GM18517 (cell line): Measurements from ENCODE around the gene ENTPD5.

Experiments
- ATAC-seq: cut with Tn5 transposase; IDR thresholded peaks from one replicate; pipeline ENCODE4 v1.9.1; 2021; ENCODE audit warnings: mild to moderate bottlenecking, moderate library complexity; ENCODE audit not compliant: unreplicated experiment

Gene ENTPD5, protein sequence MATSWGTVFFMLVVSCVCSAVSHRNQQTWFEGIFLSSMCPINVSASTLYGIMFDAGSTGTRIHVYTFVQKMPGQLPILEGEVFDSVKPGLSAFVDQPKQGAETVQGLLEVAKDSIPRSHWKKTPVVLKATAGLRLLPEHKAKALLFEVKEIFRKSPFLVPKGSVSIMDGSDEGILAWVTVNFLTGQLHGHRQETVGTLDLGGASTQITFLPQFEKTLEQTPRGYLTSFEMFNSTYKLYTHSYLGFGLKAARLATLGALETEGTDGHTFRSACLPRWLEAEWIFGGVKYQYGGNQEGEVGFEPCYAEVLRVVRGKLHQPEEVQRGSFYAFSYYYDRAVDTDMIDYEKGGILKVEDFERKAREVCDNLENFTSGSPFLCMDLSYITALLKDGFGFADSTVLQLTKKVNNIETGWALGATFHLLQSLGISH

DNA sequence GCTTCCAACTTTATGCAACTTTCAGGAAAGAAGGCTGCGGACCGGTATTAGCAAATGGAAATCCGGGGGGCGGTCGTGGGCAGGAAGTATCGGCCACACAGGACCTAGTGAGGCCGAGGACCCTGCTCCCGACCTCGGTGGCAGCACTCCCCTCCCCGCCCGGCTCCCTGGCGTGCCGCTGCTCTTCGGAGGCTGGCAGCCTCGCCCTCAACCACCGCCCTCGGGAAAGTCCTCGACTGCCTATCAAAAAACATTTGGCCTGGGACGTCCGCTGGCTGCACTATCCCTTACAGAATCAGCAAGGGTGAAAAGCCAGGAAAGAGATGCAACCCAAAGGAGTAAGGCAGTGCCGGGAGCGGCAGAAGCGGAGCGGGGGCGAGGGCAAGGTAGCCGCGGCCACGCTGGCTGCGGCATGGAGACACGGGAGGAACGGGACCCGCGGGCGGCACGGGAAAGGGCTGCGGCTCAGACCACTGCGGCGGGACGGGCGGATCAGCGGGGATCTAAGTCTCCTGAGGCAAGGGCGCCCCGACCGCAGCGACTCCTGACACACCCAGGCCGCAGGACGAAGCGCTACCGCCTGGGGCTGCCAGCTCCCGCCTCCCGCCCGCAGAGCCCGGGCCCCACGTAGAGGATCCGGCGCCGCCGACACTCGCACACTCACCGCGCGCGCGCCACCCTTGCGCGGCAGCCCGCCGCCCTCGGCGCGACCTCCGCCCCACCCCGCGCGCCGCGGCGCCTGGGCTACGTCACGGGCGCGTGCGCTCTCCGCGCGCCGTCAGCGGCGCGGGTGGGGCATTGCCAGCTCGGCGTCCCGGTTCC lies at the start of gene ENTPD5, which contains the start of gene BBOF1:
Gene ENTPD5 (minus strand): TSS at position 703 of the 822 bp plus-strand sequence. CDS start 31,186 bp downstream, outside the sequence.
Gene BBOF1 (plus strand): TSS at position 764 of the 822 bp plus-strand sequence. CDS start 130 bp downstream, outside the sequence.
- ATAC-seq = peak; percentile 78

DNA sequence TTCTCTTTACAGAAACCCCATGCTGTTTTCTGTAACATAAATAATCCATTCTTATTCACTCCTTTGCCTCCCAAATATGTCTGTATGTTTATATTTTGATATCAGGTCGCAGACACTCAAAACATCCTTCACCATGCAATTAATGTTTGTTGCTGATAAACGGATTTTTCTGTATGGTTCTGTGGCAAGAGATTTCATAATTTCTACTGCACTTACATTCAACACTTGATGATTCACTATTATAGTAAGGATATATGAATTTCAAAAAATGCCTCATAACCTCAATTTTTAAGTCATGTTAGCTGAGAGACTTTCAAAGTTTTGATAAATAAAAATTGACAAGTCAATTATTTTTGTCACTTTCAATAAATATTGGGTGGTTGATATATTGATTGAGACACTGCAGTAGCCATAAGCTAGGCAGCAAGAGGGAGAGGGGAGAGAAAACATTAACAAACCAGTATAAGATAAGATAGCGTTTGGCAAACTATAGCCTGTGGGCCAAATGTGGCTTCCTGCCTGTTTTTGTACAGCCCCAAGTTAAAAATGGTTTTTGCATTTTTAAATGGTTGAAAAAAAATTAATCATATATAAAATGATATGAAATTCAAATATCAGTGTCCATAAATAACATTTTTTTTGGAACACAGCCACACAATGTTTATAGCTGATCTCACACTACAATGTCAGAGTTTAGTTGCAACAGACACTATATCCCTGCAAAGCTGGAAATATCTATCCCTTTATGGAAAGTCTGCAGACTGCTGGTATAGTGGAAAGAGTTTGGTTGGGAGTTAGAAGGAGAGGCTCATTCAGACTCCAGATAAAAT lies 46.9 kb upstream of the ENTPD5 start:
- ATAC-seq = no peak

DNA sequence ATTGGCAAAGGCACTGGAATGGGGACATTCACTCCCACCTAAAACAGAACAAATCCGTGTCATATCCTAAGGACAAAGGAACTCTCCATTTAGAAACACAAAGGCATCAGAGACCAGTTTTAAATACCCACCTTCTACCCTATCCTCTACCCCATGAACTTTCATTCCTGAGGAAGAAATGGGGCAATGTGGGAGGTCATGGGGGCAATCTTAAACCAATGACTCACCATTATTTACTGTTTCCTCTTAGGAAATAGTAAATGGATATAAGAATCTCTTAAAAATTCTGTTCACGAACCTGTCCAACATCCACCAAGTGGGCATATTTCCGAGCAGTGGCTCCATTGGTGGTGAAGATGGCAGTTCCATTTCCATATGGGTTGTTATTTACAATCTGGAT lies 45.8 kb upstream of the ENTPD5 start:
- no peak for ATAC-seq

DNA sequence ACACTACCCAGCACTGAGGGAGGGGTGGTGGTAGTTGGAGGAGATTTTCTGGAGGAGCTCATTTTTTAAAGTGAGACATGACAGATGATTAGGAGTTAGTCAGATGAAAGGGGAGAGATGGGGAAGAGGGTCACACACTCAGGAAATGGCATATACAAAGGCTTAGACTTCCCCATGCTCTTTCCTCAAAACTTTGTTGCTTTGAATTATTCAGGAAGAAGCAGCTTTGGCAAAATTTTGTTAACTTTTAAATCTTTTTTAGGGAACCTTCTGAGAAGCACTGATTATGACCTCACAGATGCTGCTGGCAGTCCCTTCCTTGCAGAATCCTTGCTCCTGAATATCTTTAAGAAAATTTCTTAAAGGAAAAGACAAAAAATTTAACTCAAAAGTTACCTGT lies 45.3 kb upstream of the ENTPD5 start:
- no peak for ATAC-seq

DNA sequence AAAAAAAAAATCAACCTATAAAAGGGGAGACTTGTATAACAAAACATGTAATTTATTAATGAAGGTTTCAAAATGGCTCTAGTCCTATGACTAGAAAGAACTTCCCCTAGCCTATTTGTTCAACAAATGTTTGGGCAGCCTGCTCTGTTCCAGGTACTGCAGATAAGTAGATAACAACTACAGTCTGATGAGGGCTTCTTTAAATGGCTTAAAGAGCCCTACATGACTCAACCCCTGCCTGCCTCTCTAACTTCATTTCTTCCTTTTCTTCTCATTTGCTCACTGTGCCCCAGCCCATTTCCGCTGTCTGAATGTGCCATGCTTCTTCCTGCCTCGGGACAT lies 43.7 kb upstream of the ENTPD5 start:
- ATAC-seq = no peak

DNA sequence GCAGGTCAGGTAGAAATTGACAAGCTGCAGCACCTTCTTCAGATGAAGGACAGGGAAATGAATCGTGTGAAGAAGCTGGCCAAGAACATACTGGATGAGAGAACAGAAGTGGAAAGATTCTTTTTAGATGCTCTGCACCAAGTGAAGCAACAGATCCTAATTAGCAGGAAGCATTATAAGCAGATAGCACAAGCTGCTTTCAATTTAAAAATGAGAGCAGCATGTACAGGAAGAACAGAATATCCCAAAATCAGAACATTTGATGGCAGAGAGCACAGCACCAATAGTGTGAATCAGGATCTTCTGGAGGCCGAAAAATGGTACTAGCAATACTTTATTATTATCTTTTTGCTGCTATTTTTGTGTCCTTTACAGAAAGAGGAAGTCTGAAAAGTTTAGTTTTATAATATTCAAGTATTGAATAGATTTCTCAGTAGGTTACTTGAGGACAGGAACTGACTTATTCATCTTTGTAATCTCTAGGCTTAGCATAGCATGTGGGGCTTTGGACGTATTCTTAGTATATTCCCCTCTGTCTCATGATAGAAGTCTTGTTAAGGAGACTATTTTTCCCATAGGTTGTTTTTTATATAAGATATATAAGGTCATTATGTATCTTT lies 30.9 kb upstream of the ENTPD5 start:
- no peak for ATAC-seq

DNA sequence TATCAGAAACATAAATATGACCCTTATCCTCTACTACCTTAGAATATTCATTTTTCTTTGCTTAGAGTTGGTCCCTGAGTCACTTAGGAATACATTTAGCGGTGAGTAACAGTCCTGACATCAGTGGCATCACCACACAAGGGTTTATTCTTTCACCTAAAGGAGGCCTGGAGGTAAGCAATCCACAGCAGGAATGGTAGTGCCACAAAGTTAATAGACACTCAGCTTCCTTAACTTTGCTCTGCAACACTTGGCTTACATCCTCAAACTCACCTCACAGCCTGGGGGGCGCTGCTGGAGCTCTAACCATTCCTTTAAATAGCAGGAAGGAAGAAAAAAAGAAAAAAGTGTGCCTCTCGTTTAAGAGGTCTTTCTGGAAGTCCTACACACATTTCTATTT lies 29.2 kb upstream of the ENTPD5 start:
- ATAC-seq = no peak

DNA sequence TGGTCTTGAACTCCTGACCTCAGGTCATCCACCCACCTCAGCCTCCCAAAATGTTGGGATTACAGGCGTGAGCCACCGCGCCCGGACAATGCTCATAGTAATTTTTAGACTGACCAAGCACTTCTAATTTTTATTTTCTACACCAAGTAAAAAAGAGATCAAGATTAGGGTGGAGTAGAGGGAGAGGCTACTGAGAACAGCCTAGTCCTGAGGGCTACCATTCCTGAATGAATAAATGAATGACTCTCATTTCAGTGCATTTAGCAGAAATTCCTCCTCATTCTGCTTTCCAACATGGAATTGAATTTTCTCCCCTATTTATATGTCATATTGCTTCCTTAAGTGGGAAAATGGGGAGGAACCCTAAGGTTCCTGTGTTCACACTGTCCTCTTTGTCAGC lies 26.4 kb upstream of the ENTPD5 start:
- no peak for ATAC-seq

DNA sequence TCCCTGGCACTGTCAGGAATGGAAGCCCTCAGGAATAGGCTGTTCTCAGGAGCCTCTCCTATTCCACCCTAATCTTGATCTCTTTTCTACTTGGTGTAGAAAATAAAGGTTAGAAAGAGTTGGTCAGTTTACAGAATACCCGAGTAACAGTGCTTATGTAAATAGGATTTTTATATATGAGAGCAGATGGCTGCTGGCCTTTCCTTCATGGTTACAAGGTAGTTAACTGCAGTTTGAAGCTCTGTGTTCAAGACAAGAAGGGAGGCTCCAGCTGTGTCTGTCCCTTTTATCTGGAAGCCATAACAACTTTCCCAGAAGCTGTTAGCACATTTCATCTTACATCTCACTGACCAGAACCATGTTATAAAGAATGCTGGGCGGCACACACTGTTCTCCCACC lies 23.2 kb upstream of the ENTPD5 start:
- no peak for ATAC-seq

DNA sequence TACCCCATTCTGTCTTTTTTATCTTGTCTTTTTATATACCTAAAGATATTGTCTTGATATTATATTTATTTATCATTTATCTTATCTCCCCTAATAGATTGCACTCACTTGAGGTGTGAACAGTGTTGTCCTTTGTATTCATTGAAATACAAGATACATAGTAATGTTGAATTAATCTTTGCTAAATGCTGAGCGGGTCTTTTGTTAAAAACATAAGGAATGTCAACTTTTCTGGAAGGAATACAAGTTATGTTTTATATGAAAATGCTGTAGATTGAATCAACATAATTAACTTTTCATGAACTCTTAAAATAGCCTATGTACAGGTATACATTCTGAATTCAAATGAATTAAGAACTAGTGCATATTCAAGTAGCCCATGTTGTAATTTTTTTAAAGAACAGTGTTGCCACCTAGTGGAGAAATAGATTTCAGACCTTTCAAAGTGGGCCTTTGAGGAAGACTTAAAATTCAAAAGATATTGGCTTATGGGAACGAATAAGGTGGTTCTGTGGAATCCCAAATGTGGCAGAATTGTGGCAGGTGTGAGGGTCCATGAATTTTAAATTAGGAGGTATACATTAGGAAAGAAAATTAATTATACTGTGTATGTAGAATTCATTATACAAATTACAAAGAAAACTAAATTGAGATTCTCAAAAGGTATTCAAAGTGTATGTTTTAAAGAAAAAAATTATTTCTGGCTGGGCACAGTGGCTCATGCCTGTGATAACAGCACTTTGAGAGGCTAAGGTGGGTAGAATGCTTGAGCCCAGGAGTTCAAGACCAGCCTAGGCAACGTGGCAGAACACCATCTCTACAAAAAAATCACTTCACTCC lies 19.2 kb upstream of the ENTPD5 start:
- ATAC-seq = no peak

DNA sequence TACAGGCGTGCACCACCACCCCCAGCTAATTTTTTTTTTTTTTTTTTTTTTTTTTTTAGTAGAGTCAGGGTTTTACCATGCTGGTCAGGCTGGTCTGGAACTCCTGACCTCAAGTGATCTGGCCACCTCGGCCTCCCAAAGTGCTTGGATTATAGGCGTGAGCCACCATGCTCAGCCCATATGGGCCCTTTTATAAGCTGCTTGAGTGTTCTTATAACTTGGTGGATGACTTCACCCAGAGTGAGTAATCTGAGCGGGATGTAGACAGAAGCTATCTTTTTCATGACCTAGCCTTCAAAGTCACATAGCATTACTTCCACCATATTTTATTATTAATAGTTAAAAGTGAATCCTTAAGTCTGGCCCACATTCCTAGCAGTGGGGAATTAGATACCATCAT lies 16.5 kb upstream of the ENTPD5 start:
- no peak for ATAC-seq

DNA sequence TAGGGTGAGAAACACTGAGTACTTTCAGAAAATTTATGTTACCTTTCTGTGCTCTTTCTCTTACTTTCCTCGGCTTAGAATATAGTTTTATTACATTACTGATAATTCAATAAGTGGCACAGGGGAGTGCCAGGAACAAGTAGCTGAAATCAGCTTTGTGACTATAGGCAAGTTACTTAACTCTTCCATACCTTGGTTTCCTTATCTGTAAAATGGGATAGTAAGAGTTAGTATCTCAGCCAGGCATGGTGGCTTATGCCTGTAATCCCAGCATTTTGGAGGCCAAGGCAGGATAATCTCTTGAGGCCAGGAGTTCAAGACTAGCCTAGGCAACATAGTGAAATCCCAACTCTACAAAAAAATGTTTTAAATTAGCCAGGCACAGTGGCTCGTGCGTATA lies 15.5 kb upstream of the ENTPD5 start:
- ATAC-seq = no peak

DNA sequence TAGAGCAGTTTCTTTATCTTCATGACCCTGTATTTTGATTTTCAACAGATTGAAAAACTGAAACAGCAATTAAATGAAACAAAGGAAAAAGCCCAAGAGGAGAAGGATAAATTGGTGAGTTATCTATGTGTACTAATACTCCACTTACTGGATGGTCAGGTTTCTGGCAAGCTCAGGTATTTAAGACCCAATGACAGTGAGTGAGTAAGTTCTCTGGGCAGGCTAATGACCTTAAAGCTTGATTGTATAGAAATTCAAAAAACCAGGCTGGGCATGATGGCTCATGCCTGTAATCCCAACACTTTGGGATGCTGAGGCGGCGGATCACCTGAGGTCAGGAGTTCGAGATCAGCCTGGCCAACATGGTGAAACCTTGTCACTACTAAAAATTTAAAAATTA lies 10.0 kb upstream of the ENTPD5 start:
- ATAC-seq = no peak

DNA sequence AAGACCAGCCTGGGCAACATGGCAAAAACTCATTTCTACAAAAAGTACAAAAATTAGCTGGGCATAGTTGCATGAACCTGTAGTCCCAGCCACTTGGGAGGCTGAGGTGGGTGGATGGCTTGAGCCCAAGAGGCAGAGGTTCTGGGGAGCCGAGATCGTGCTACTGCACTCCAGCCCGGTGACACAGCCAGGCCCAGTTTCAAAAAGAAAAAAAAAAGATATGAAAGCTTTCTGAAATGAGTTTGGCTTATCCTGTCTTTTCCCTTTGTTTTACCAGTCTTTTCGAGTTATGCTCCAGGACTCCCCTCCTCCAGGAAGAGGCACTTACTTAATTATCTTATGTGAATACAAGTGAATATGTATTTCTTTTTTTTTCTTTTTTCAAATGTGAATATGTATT lies 3.3 kb upstream of the ENTPD5 start:
- ATAC-seq = no peak

DNA sequence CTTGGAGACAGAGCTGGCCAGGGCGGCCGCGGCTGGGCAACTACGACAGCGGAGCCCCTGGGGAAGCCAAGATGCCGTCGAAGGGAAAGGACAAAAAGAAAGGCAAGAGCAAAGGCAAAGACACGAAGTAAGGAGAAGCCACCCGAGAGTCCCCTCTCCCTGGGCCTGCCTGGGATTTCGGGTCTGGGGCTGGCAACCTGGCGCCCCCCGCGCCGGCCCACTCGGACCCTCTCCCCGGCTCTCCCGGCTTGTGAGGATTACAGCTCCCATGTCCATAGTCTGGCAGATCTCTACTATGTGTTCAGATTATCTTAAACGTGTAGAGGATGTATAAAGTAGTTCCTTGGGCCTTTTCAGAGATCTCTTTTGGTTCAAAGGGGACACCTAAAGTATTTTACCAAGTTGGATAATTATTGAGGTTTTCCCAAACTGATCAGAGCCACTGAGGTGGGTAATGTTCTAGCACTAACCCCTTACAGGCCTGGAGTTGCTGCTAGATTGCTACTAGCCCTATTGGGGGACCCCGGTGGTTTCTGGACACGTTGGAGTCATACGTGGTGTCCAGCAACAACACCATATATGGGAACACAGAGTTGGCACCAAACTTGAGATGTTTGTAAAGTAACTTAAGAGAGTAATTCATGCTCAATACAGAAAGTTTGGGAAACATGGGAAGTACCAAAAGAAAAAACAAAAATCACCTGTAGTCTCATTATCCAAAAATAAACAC lies 485 bp upstream of the ENTPD5 start:
- no peak for ATAC-seq

DNA sequence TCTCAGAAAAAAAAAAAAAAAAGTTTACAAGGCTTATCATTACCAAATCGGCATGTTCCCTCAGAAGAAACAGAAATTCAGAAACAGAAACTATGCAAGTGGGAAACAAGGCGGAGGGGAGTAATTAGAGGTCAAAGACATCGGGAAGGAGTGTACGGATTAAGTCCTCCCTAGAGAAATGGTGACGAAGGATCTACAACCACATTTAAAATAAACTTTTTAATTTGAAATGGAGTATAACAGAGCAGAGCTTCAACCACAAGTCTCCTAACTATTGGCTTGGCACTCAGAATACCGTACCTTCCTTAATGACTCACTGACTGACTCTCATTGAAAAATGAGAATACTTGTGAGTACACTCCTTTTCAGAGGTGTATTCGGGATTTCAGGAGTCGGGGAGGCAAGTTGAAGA lies 908 bp downstream of the ENTPD5 start:
- ATAC-seq = peak; percentile 2

DNA sequence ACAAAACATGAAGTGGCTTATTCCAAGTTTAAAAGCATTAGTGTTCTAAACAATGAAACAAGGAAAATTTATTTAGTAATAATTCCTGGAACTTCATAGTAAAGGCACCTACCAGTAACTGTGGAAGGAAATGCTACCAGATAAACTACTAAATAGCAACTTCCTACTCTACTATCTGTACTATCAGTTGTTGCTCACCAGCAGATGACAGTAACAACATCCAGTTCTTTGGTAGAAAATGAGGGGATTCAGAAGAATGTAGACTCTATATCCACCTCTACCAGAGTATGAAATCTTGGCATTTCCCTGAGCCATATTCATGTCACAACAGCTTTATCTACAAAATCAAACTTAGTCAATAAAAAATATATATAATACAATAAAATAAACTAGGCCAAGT lies 3.1 kb downstream of the ENTPD5 start:
- ATAC-seq = no peak

DNA sequence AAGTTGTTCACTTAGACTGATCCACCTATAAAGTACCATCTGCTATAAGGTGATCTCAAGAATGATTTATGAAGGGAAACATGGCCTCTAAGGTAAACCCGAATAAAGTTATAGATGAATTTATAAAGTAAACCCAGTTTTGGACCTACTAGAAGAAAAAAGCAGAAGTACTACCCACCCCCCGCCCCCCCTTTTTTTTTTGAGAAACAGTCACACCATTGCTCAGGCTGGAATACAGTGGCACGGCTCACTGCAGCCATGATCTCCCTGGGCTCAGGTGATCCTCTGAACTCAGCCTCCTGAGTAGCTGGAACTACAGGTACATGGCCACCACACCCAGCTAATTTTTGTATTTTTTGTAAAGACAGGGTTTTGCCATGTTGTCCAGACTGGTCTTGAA lies 3.9 kb downstream of the ENTPD5 start:
- no peak for ATAC-seq

DNA sequence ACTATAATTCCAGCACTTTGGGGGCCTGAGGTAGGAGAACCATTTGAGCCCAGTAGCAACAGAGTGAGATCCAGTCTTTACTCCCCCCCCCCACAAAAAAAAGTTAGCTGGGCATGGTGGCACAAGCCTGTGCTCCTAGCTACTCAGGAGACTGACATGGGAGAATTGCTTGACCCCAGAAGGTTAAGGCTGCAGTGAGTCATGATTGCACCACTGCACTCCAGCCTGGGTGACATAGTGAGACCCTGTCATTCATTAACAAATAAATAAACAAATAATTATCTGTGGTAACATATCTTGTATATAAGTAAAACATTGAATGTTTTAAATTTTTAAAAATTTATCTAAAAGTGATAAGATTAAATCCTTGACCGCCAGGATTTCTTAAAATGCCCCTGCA lies 4.8 kb downstream of the ENTPD5 start:
- ATAC-seq = no peak
